Effector memory CD8-positive, alpha-beta T cell (primary cell): ENCODE measurements around the gene TMEM18.
A peak's percentile ranks its signal among the peaks of the same experiment; 100 is the strongest.

Source experiments
- ATAC-seq: fragments of 150-1000 bp; cut with Tn5 transposase; replicated peaks from 2 replicates; pipeline ENCODE4 v1.10.0; 2021; ENCODE audit warnings: mild to moderate bottlenecking, moderate library complexity
- DNase-seq, 3 experiments: peaks; one replicate each; pipeline ENCODE4 v3.0.0; 2021
- H3K27ac Mint-ChIP-seq, 2 donors: one replicate each; pipeline ENCODE4 v1.8.0; 2022; ENCODE audit warnings: mild to moderate bottlenecking in 2 of 2, mixed read lengths in 2 of 2, moderate library complexity in 2 of 2
- H3K27me3 Mint-ChIP-seq, 2 donors: one replicate each; pipeline ENCODE4 v1.8.0; 2022; ENCODE audit warnings: mixed read lengths in 2 of 2
- H3K36me3 Mint-ChIP-seq: one replicate; pipeline ENCODE4 v1.8.0; 2022; ENCODE audit warnings: mild to moderate bottlenecking, moderate library complexity, mixed read lengths; ENCODE audit not compliant: insufficient read depth
- H3K4me1 Mint-ChIP-seq, 2 donors: one replicate each; pipeline ENCODE4 v1.8.0; 2022; ENCODE audit warnings: low read depth in 2 of 2, mixed read lengths in 2 of 2
- H3K4me3 Mint-ChIP-seq, 2 donors: one replicate each; pipeline ENCODE4 v1.8.0; 2022; ENCODE audit warnings: mild to moderate bottlenecking in 2 of 2, mixed read lengths in 2 of 2, moderate library complexity in 2 of 2
- H3K9me3 Mint-ChIP-seq, 2 donors: one replicate each; pipeline ENCODE4 v1.8.0; 2022; ENCODE audit warnings: mixed read lengths in 2 of 2

TMEM18 gene

DNA sequence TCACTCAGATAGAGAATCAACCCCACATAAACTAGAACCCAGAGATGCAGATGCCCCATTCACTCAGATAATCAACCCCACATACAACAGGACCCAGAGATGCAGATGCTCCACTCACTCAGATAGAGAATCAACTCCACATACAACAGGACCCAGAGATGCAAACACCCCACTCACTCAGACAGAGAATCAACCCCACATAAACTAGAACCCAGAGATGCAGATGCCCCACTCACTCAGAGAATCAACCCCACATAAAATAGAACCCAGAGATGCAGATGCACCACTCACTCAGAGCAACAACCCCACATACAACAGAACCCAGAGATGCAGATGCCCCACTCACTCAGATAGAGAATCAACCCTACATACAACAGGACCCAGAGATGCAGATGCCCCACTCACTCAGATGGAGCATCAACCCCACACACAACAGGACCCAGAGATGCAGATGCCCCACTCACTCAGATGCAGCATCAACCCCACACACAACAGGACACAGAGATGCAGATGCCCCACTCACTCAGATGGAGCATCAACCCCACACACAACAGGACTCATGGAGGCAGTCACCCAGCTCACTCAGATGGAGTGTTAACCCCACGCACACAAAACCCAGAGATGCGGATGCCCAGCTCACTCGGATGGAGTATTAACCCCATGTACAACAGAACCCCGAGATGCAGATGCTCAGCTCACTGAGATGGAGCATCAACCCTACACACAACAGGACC lies 11.7 kb downstream of the TMEM18 start:
- Mint-ChIP-seq H3K4me3 (no peak overlapping the region), H3K27ac (peak overlapping the region in 1 of 2 donors; percentile 4), H3K27me3 (no peaks in the 10 kb centered on the region), H3K4me1 (peaks cover 35 to 37% of the 10 kb centered on the region in 2 donors), H3K9me3 (peaks cover 8 to 10% of the 10 kb centered on the region in 2 donors), H3K36me3 (peaks cover 22% of the 10 kb centered on the region)
- no peak for DNase-seq
- ATAC-seq: no peak

DNA sequence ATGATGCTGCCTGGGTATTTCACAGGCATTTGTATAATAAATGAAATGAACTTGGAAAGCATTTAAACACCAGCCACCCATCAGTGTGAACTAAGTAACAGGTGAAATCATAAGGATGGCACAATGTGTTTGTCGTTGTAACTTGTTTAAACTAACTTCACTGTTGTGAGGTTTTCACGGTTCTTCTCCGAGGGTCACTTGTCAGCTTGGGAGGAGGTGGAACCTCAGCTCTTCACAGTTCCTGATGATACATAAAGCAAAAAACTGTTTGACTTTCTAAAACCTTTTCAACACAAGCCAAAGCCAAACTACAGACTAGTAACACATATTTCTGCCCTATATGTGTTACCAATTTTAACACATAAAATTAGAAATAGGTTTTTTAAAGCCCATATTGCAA lies 13.1 kb downstream of the TMEM18 start:
- DNase-seq (no peak), ATAC-seq (peak; percentile 29)
- Mint-ChIP-seq H3K27me3 (peaks cover 0 to 4% of the 10 kb centered on the region in 2 donors), H3K9me3 (peaks cover 8 to 10% of the 10 kb centered on the region in 2 donors), H3K4me1 (peaks cover 35 to 37% of the 10 kb centered on the region in 2 donors), H3K36me3 (peaks cover 13% of the 10 kb centered on the region), H3K4me3 (no peak overlapping the region), H3K27ac (peak overlapping the region; percentile 78 to 89)

DNA sequence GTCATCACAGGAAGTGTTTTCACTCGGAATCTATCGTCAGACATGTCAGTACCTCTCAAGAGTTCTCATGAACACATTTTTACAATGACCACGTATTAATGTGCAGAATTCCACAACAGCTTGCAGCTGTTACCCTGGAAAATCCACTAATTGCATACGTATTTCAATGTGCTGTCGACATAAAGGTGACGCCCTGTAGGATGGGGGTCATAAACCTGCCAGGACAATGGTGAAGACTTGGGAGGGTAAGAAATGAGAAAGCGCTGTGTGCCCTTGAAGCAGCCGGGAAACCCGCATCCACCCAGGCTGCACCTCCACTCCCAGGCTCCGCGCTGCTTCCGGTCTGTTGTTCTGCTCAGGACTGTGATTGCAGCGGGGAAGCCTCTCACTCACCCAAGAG lies 14.0 kb downstream of the TMEM18 start:
- H3K36me3 Mint-ChIP-seq: peaks cover 12% of the 10 kb centered on the region
- no peak for ATAC-seq
- peak overlapping the region; percentile 78 to 89 for H3K27ac Mint-ChIP-seq
- peaks cover 8 to 10% of the 10 kb centered on the region in 2 donors for H3K9me3 Mint-ChIP-seq
- no peak for DNase-seq
- H3K4me1 Mint-ChIP-seq: peaks cover 35 to 37% of the 10 kb centered on the region in 2 donors
- H3K27me3 Mint-ChIP-seq: peaks cover 0 to 11% of the 10 kb centered on the region in 2 donors
- H3K4me3 Mint-ChIP-seq: no peak overlapping the region

DNA sequence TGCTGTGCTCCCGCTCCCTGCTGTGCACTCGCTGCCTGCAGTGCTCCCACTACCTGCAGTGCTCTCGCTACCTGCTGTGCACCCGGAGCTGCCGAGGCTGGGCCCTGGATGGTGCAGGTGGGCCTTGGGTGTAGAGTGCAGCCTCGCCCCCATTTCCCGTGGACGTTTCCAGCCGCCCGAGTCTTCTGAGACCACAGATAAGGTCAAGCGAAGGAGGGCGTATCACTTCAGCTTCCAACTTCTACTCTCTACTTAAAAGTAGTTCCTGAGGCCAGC lies 15.9 kb downstream of the TMEM18 start:
- Mint-ChIP-seq H3K4me1 (peaks cover 43 to 47% of the 10 kb centered on the region in 2 donors), H3K36me3 (peaks cover 3% of the 10 kb centered on the region), H3K27ac (peak overlapping the region; percentile 52 to 78), H3K27me3 (peaks cover 0 to 11% of the 10 kb centered on the region in 2 donors), H3K4me3 (no peak overlapping the region), H3K9me3 (peaks cover 8 to 10% of the 10 kb centered on the region in 2 donors)
- ATAC-seq: no peak
- no peak for DNase-seq

DNA sequence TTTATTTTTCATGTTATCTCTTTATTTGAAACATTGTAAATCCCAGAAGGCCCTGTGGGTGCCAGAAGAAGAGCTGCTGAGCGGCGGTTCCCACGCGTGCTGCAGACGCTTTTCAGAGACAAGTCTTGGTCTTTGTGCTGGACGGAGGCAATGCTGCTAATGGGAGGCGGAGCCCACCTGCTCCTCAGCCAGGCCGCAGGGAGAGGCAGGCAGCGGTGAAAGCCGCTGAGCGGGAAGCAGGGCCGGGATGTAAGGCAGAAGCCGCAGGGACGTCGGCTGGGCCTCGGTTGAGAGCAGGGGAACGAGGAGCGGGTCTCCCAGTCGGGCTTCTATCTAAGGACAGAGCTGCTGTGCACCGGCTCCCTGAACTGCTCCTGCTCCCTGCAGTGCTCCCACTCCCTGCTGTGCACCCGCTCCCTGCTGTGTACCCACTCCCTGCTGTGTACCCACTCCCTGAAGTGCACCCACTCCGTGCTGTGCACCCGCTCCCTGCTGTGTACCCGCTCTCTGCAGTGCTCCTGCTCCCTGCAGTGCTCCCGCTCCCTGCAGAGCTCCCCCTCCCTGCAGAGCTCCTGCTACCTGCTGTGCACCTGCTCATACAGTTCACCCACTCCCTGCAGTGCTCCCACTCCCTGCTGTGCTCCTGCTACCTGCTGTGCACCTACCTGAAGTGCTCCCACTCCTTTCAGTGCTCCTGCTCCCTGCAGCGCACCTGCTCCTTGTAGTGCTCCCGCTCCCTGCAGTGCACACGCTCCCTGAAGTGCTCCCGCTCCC lies 16.4 kb downstream of the TMEM18 start:
- Mint-ChIP-seq H3K9me3 (peaks cover 8 to 9% of the 10 kb centered on the region in 2 donors), H3K4me1 (peaks cover 43 to 47% of the 10 kb centered on the region in 2 donors), H3K27me3 (peaks cover 0 to 11% of the 10 kb centered on the region in 2 donors), H3K36me3 (peaks cover under 1% of the 10 kb centered on the region), H3K4me3 (no peak overlapping the region), H3K27ac (peak overlapping the region in 1 of 2 donors; percentile 52)
- no peak for DNase-seq
- ATAC-seq: no peak

DNA sequence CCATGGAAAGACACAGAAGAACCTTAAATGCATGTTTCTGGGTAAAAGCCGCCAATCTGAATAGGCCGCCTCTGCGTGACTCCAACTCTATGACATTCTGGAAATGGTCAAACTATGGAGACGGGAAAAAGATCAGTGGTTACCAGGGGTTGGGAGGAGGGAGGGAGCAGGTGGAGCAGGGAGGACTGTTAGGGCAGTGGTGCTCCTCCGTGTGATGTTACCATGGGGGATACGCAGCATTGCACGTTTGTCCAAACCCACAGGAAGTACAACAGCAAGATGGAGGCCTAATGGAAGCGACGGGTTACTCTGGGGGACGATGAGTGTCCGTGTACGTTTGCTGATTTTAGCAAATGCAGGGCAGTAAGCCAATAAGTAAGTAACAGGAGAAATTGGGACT lies 17.2 kb downstream of the TMEM18 start:
- no peak for ATAC-seq
- peaks cover 39 to 47% of the 10 kb centered on the region in 2 donors for H3K4me1 Mint-ChIP-seq
- peaks cover 0 to 11% of the 10 kb centered on the region in 2 donors for H3K27me3 Mint-ChIP-seq
- H3K4me3 Mint-ChIP-seq: no peak overlapping the region
- H3K9me3 Mint-ChIP-seq: peaks cover under 1 to 2% of the 10 kb centered on the region in 2 donors
- no peak for DNase-seq
- H3K27ac Mint-ChIP-seq: no peak overlapping the region
- H3K36me3 Mint-ChIP-seq: no peaks in the 10 kb centered on the region

DNA sequence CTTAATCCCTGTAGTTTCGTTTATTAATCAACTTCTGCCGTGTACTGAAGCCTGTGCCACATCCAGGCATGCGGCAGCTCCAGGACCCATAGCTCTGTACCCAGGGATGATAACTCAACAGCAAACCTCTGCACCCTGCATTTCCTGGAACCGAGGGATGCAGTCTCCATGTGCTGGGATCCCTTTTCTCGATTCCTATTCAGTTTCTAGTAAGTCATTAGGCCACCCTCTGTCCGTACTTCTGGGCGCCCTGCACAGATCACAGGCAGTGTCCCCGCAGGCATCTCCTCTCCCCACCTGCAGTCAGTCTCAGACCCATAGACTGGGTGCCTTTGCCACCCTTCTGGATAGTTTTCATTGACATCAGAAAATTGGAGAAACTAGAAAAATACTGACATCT lies 18.8 kb downstream of the TMEM18 start:
- H3K27me3 Mint-ChIP-seq: peaks cover 0 to 11% of the 10 kb centered on the region in 2 donors
- no peak overlapping the region for H3K4me3 Mint-ChIP-seq
- DNase-seq (no peak), ATAC-seq (no peak)
- peaks cover 27 to 44% of the 10 kb centered on the region in 2 donors for H3K4me1 Mint-ChIP-seq
- no peak overlapping the region for H3K27ac Mint-ChIP-seq
- peaks cover 3% of the 10 kb centered on the region for H3K36me3 Mint-ChIP-seq
- H3K9me3 Mint-ChIP-seq: no peaks in the 10 kb centered on the region

DNA sequence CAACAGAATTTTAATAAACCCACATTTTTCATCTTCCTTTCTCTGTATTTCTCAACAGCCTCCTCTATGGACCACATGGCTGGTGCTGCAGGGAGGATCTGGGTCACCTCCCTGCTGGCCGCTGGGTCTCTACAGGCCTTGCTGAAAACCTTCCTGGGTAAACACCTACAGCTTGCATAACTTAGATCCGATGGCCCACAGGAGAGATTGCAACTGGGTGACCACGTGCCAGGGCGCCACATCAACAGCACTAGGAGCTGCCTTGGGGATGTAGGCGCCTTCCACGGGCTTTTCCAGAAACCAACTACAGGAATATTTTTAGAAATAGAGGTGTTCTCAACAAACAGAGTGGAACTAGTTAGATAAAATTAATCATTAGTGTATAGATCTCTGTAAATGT lies 19.4 kb downstream of the TMEM18 start:
- H3K4me3 Mint-ChIP-seq: no peak overlapping the region
- ATAC-seq: no peak
- H3K27ac Mint-ChIP-seq: no peak overlapping the region

DNA sequence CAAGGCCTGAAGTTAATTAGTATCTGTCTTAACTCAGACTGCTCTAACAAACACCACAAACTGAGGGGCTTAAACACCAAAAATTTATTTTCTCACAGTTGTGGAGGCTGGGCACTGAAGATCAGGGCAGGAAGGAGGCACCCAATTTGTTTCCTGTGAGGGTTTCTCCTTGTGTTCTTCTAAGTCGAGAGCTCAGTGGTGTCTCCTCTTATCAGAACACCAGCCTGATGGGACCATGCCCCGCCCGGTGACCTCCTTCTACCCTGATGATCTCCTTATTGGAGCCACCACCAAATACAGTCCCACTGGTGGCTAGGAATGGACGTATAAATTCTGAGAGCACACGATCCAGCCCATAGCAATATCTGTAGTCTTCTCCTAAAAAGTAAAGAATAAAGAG lies 20.5 kb downstream of the TMEM18 start:
- ATAC-seq (peak; percentile 87), DNase-seq (no peak)
- H3K27ac Mint-ChIP-seq: peak overlapping the region; percentile 55 to 70
- peaks cover 3% of the 10 kb centered on the region for H3K36me3 Mint-ChIP-seq
- peak overlapping the region; percentile 16 to 52 for H3K4me3 Mint-ChIP-seq
- peaks cover 18 to 40% of the 10 kb centered on the region in 2 donors for H3K4me1 Mint-ChIP-seq
- peaks cover 0 to 11% of the 10 kb centered on the region in 2 donors for H3K27me3 Mint-ChIP-seq
- no peaks in the 10 kb centered on the region for H3K9me3 Mint-ChIP-seq

More for the DNA sequence above, 19.4 kb downstream of the TMEM18 start:
- Mint-ChIP-seq H3K27me3 (peaks cover 0 to 11% of the 10 kb centered on the region in 2 donors), H3K36me3 (peaks cover 3% of the 10 kb centered on the region), H3K9me3 (no peaks in the 10 kb centered on the region), H3K4me1 (peaks cover 24 to 45% of the 10 kb centered on the region in 2 donors)
- DNase-seq: no peak

DNA sequence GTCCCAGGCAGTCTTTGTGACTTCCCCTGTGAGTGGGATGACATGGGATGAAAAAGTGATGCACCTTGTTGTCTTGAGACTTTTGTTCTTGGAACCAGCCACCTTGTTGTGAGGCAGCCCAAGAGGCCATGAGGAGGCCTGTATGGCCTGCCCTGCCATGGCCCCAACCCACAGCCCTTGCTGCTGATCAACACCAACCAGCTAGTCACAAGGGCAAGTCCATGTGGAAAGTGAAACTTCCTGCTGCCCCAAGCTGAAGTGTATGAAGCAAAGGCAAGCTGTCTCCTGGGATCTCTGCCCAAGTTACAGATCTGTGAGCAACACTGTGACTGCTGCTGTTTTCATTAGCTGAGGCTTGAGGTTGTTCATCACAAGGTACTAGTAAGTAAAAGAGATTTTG lies 21.6 kb downstream of the TMEM18 start:
- H3K27me3 Mint-ChIP-seq: peaks cover 0 to 11% of the 10 kb centered on the region in 2 donors
- H3K36me3 Mint-ChIP-seq: peaks cover 3% of the 10 kb centered on the region
- H3K27ac Mint-ChIP-seq: peak overlapping the region in 1 of 2 donors; percentile 28
- H3K4me1 Mint-ChIP-seq: peaks cover 15 to 33% of the 10 kb centered on the region in 2 donors
- H3K4me3 Mint-ChIP-seq: no peak overlapping the region
- no peak for DNase-seq
- H3K9me3 Mint-ChIP-seq: no peaks in the 10 kb centered on the region
- ATAC-seq: no peak

DNA sequence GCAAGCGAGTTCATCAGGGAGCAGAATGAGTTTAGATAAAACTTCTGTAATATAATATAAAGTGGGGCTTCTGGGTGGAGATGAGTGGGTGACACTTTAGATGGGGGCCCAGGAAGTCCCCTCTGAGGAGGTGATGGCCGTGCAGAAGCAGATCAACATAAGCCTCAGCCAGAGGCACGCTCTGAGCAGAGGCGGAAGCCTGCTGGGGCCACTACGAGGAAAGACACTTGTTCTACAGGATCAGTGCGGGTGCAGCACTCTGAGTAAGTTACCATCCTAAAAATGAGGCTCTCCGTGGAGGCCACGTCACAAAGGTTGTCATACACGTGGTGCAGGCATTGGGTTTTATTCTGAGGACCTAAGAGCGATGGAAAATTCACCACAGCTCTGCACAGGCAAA lies 22.3 kb downstream of the TMEM18 start:
- ATAC-seq (no peak), DNase-seq (no peak)
- peaks cover 3% of the 10 kb centered on the region for H3K36me3 Mint-ChIP-seq
- H3K4me1 Mint-ChIP-seq: peaks cover 15 to 33% of the 10 kb centered on the region in 2 donors
- H3K27me3 Mint-ChIP-seq: peaks cover 0 to 11% of the 10 kb centered on the region in 2 donors
- no peak overlapping the region for H3K4me3 Mint-ChIP-seq
- peak overlapping the region; percentile 22 to 28 for H3K27ac Mint-ChIP-seq
- H3K9me3 Mint-ChIP-seq: no peaks in the 10 kb centered on the region

DNA sequence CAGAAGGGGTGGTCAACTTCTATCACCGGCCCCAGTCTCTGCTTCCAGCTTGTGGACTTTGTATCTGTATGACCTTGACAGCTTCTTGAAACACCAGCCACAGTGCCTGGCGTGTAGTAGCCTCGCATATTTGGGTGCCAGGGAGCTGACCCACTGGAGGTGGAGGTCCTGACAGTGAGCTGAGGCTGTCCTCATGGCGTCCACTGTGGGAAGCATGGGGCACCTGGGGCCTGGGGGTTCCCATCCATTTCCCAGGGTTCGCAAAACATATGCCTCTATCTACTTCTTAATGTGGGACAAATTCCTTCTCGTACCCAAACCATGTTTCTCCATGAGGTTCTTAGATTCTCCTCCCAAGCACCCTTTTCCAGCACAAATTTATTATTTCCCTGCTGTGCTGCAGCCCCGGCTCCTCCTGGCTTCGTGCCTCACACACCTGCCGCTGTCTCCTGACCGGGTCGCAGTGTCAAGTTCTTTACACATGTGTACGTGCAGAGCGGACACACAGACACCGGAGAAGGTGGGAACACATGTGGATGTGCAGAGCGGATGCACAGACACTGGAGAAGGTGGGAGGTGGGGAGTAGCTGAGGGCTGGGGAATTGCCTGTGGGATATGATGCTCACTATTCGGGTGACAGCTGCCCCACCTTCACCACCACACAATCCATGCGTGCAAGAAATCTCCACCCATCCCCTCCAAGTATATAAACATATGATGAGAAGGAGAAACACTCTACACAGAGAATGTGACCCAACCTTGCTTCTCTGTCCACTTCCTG lies 23.4 kb downstream of the TMEM18 start:
- Mint-ChIP-seq H3K27me3 (peaks cover 6 to 11% of the 10 kb centered on the region in 2 donors), H3K27ac (peak overlapping the region in 1 of 2 donors; percentile 79), H3K36me3 (peaks cover 3% of the 10 kb centered on the region), H3K9me3 (no peaks in the 10 kb centered on the region), H3K4me3 (peak overlapping the region in 1 of 2 donors; percentile 23), H3K4me1 (peaks cover 15 to 33% of the 10 kb centered on the region in 2 donors)
- no peak for ATAC-seq
- no peak for DNase-seq

DNA sequence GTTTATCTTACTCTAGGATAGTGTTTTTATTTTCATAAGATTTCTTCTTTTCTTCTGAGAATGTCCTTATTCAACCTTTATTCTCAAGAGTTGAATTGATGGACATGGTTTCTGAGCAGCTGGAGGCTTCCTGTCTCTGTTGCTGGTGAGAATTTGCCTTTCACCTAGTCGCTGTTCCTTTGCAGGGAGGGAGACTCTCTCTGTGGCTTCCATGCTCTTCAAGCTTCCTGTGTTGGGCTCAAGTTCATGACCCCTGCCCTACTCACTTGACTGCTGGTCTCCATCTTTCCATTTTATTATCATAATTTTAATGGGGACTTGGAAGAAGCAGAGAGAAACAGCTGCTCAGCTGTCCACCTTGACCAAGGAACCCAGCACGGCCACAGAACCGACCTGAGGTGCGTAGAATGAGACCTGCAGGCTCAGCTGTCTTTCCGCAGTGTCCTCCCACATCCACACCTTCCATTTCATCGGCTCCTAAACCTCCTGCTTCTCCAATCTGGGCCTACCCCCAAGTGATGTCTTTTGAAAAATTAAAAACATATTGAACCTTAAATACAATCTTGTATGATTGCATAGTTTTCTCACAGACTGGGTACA lies 24.2 kb downstream of the TMEM18 start:
- peaks cover 15 to 33% of the 10 kb centered on the region in 2 donors for H3K4me1 Mint-ChIP-seq
- ATAC-seq: peak; percentile 63

More for the DNA sequence above, 24.2 kb downstream of the TMEM18 start:
- peaks cover 3% of the 10 kb centered on the region for H3K36me3 Mint-ChIP-seq
- peak overlapping the region; percentile 26 to 79 for H3K27ac Mint-ChIP-seq
- no peak for DNase-seq
- H3K27me3 Mint-ChIP-seq: peaks cover 6 to 7% of the 10 kb centered on the region in 2 donors
- peak overlapping the region in 1 of 2 donors; percentile 15 for H3K4me3 Mint-ChIP-seq
- no peaks in the 10 kb centered on the region for H3K9me3 Mint-ChIP-seq
